Lower lobe of right lung (tissue), 2 donors: ENCODE measurements around the gene DNAH11. TPM values are rescaled to one million over a fixed set of nuclear protein-coding genes. Genes with fewer than 3 reads are reported as not detected.

Source experiments
- ATAC-seq, 2 donors: fragments of 200-7000 bp; cut with Tn5 transposase; one replicate each; pipeline ENCODE4 v1.9.1; 2020 to 2022; ENCODE audit warnings: mild to moderate bottlenecking in 2 of 2, moderate library complexity in 2 of 2
- DNase-seq: peaks from one replicate; pipeline ENCODE4 v3.0.0-alpha.2; 2020
- H3K27ac ChIP-seq: fragments of 200-600 bp; one replicate; pipeline ENCODE4 v1.8.0; 2022
- H3K27me3 ChIP-seq: fragments of 200-600 bp; one replicate; pipeline ENCODE4 v1.8.0; 2022; ENCODE audit warnings: low read depth
- H3K36me3 ChIP-seq: fragments of 200-600 bp; one replicate; pipeline ENCODE4 v1.8.0; 2022; ENCODE audit warnings: mild to moderate bottlenecking
- H3K4me1 ChIP-seq: fragments of 200-600 bp; one replicate; pipeline ENCODE4 v1.8.0; 2022
- H3K4me3 ChIP-seq: fragments of 200-600 bp; one replicate; pipeline ENCODE4 v1.8.0; 2022; ENCODE audit warnings: mild to moderate bottlenecking
- H3K9me3 ChIP-seq: fragments of 200-600 bp; one replicate; pipeline ENCODE4 v1.8.0; 2022
- CTCF ChIP-seq: fragments of 200-600 bp; IDR thresholded peaks from one replicate; pipeline ENCODE4 v1.8.0; 2022; ENCODE audit warnings: antibody characterized with exemption, mild to moderate bottlenecking
- intact Hi-C: fragments of 100-400 bp; cut with DNase I; formaldehyde crosslinking; loops from one replicate; pipeline ENCODE4 v1.11.0; 2022
- total RNA-seq: library from RNA; stranded (reverse); fragmentation: NEBNext Ultra II Directional; extraction: Animal tissue kit (Norgen Biotek cat#: 25700); gene quantifications from one replicate; pipeline ENCODE4 v1.2.1, GENCODE V29; 2021
- donor health status: DM: no; HTN: yes; CAD: no; lungs with severe emphysema.

The DNAH11 gene
- total RNA-seq, 1 donor from 2014 or later: 8.9 TPM

- Histone ChIP-seq H3K36me3 (no peaks in the 10 kb centered on the region), H3K9me3 (no peaks in the 10 kb centered on the region), H3K4me1 (no peaks in the 10 kb centered on the region), H3K27ac (no peak overlapping the region), H3K4me3 (no peak overlapping the region), H3K27me3 (no peaks in the 10 kb centered on the region)
- no peak for TF ChIP-seq CTCF
- intact Hi-C loops: no loop called here
- no peak for DNase-seq
- ATAC-seq: no peak
These were observed 373.3 kb downstream of the DNAH11 start for GRCh38 chr7:21916176-21916575.

- Histone ChIP-seq H3K4me3 (no peak overlapping the region), H3K4me1 (no peaks in the 10 kb centered on the region), H3K9me3 (no peaks in the 10 kb centered on the region), H3K27me3 (no peaks in the 10 kb centered on the region), H3K36me3 (no peaks in the 10 kb centered on the region), H3K27ac (no peak overlapping the region)
- DNase-seq (no peak), ATAC-seq (no peak)
- intact Hi-C loops: no loop called here
- no peak for TF ChIP-seq CTCF
These were observed 373.8 kb downstream of the DNAH11 start for GRCh38 chr7:21916629-21917028.

GRCh38 chr7:21918216-21918615 is 375.4 kb downstream of the DNAH11 start:
- Histone ChIP-seq H3K4me1 (no peaks in the 10 kb centered on the region), H3K36me3 (no peaks in the 10 kb centered on the region), H3K27ac (no peak overlapping the region), H3K27me3 (no peaks in the 10 kb centered on the region), H3K9me3 (no peaks in the 10 kb centered on the region), H3K4me3 (no peak overlapping the region)
- DNase-seq (no peak), ATAC-seq (no peak)
- intact Hi-C loops: no loop called here
- no peak for TF ChIP-seq CTCF

- H3K4me1 ChIP-seq: no peaks in the 10 kb centered on the region
These were observed 378.1 kb downstream of the DNAH11 start for GRCh38 chr7:21920936-21921335.

GRCh38 chr7:21922605-21923004 is 379.8 kb downstream of the DNAH11 start:
- Histone ChIP-seq H3K9me3 (no peaks in the 10 kb centered on the region), H3K27me3 (no peaks in the 10 kb centered on the region), H3K36me3 (no peaks in the 10 kb centered on the region), H3K27ac (no peak overlapping the region), H3K4me3 (no peak overlapping the region), H3K4me1 (no peaks in the 10 kb centered on the region)
- DNase-seq (no peak), ATAC-seq (no peak)
- TF ChIP-seq CTCF: no peak
- intact Hi-C loops: no loop called here

More at GRCh38 chr7:21920936-21921335, 378.1 kb downstream of the DNAH11 start:
- Histone ChIP-seq H3K27ac (no peak overlapping the region), H3K4me3 (no peak overlapping the region), H3K36me3 (no peaks in the 10 kb centered on the region), H3K9me3 (no peaks in the 10 kb centered on the region), H3K27me3 (no peaks in the 10 kb centered on the region)
- no peak for DNase-seq
- TF ChIP-seq CTCF: no peak
- intact Hi-C loops: no loop called here
- no peak for ATAC-seq

GRCh38 chr7:21923658-21924057 is 380.8 kb downstream of the DNAH11 start:
- intact Hi-C loops: no loop called here
- no peak overlapping the region for H3K27ac ChIP-seq
- no peak for DNase-seq
- no peaks in the 10 kb centered on the region for H3K9me3 ChIP-seq
- H3K4me3 ChIP-seq: no peak overlapping the region
- no peak for TF ChIP-seq CTCF
- no peaks in the 10 kb centered on the region for H3K4me1 ChIP-seq
- no peaks in the 10 kb centered on the region for H3K36me3 ChIP-seq
- H3K27me3 ChIP-seq: no peaks in the 10 kb centered on the region
- ATAC-seq: no peak
